Stimulated activated CD4-positive, alpha-beta T cell treated with anti-CD3 and anti-CD28 coated beads, Interleukin-4, amount 100 ng/mL, for 1 hour (primary cell): ENCODE results near the gene ADSL.

Source experiments
- DNase-seq: peaks from one replicate; pipeline ENCODE4 v3.0.0-alpha.2; 2020

Gene ADSL

GRCh38 chr22:40420341-40421081 is 74.2 kb downstream of the ADSL start:
- no peak for DNase-seq

GRCh38 chr22:40421082-40421350 is 74.7 kb downstream of the ADSL start:
- no peak for DNase-seq

DNA sequence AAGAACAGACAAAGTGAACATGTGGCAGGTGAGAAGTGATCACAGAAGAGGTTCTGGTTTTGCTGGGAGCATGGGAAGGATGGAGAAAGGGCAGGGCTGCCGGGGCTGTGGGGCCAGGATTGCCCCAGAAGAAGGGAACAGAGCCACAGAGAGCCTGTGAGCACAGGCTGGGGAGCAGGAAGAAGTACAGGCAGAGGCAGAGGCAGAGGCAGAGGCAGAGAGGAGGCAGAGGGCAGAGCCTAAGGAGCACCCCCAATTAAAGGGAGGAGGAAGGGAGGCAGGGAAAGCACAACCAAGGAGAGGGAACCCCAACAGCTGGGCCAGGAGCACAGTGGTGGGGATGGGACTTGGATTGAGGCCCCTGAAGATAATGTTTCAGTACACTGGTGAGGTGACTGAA is 75.6 kb downstream of the ADSL start:
- DNase-seq, result no peak

- no peak for DNase-seq
These were observed 76.4 kb downstream of the ADSL start for GRCh38 chr22:40422558-40423309.

DNA sequence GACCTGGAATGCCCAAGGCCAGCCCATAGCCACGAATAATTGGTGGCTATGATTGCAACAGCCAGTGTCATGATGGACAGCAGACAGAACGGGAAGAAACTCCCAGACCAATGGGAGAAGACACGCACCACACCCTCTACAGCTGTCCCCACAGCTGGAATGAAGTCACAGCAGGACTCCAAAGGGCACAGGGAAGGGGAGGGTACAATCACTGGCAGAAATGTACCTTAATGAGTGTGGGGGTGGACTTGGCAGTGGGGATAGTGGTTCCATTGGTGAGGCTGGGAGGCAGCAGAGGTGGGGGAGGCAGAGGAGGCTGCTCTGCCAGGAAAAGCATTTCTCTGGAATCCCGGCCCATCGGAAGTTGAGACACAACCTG is 77.0 kb downstream of the ADSL start:
- no peak for DNase-seq

- no peak for DNase-seq
These were observed 77.8 kb downstream of the ADSL start for GRCh38 chr22:40423882-40424640.

- DNase-seq, result no peak
These were observed 78.8 kb downstream of the ADSL start for GRCh38 chr22:40425082-40425481.

DNA sequence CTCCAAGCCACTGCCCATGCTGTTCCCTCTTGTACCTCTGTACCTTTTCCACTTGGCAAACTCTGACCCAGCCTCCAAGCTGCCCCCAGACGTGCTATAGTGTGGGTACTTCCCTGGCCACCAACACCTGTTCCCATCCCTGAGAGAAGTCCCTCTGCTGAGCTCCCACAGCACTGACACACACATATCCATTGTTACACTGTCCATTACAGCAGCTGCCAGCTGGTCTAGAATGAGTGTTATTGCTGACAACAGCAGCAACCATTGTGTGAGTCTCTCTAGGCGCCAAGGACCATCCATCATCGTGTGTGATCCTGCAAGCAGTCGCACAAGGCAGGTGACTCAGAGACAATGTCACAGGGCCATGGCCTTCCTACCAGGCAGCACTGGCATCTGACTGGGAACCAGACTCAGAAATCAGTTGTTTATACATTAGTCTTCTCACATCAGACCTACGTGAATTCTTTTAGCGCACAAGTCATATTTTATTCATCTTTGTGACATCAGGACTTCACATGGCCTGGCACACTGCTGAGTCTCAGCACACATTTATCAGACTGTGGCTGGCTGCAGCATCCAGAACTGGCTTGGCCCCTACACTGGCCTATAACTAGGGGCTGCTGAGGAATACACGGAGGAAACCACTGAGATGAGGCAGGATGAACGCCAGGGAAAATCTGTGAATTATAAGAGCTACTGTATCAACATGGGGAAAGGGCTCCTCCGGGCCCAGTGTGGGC is 80.5 kb downstream of the ADSL start:
- DNase-seq, result no peak

GRCh38 chr22:40428796-40429195 is 82.5 kb downstream of the ADSL start:
- DNase-seq, result no peak

DNA sequence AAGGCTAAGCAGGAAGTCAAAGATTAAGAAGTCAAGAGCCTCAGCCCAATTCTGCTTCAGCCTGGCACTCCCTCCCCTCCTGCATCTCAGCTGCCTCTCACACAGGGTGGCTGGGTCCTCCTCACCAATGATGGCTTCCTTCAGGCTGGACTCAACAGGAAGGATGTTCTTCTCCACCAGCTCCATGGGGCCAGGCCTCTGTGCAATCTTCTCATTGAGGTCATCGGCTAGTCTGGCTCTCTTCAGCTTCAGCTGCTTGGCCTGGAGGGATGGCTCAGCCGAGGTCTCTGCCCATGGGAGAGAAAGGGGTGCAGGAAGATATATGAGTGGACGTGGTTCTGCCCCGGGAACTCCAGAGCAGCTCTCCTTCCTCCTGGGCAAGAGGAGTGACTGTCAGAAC is 83.2 kb downstream of the ADSL start:
- no peak for DNase-seq

GRCh38 chr22:40430991-40431390 is 84.7 kb downstream of the ADSL start:
- no peak for DNase-seq

GRCh38 chr22:40432157-40432556 is 85.9 kb downstream of the ADSL start:
- DNase-seq, result no peak

GRCh38 chr22:40432625-40433024 is 86.3 kb downstream of the ADSL start:
- DNase-seq, result no peak

DNA sequence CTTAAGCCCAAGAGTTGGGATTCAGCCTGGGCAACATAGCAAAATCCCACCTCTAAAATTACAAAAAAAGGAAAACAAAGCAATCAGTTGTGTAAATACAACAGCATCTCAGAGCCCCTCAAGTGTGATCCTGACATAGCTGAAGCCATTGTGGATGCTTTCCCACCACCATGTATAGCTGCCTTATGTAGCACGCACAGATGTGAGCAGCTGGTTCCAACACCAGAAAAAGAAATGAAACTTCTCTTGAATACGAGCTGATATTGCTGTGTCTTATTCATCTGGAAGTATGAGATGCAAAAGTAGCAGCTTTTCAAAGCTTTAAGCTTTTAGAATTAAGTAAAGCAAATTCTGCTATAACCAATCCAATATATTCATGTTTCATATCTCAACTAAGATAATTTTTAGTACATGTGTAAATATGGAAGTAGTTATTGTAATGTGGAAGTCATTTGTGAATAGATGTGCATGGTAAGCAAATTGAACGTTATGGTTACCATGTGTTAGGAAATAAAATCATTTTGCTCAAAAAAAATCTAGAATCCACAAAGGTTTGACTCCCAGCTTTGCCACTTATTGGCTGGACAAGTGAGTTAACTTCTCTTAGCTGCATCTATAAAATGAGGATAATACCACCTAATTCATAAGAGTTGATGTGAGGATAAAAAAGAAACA is 87.3 kb downstream of the ADSL start:
- DNase-seq, result no peak

DNA sequence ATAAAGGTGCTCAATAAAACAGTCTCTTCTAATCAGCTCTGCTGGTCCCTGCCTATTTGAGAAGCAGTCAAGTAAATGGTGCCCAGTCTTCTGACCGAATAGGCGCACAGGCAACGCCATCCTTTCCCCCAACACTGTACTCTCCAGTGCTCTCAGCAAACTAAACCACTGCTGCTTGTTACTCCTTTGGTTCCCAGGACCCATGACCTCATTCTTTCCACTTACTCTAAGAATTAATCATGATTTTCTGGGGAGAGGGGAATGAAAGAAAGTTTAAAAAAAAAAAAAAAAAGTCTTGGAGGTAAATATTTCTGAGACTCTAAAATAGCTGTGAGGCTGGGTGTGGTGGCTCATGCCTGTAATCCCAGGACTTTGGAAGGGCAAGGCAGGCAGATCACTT is 87.8 kb downstream of the ADSL start:
- no peak for DNase-seq

GRCh38 chr22:40434745-40435144 is 88.4 kb downstream of the ADSL start:
- no peak for DNase-seq

DNA sequence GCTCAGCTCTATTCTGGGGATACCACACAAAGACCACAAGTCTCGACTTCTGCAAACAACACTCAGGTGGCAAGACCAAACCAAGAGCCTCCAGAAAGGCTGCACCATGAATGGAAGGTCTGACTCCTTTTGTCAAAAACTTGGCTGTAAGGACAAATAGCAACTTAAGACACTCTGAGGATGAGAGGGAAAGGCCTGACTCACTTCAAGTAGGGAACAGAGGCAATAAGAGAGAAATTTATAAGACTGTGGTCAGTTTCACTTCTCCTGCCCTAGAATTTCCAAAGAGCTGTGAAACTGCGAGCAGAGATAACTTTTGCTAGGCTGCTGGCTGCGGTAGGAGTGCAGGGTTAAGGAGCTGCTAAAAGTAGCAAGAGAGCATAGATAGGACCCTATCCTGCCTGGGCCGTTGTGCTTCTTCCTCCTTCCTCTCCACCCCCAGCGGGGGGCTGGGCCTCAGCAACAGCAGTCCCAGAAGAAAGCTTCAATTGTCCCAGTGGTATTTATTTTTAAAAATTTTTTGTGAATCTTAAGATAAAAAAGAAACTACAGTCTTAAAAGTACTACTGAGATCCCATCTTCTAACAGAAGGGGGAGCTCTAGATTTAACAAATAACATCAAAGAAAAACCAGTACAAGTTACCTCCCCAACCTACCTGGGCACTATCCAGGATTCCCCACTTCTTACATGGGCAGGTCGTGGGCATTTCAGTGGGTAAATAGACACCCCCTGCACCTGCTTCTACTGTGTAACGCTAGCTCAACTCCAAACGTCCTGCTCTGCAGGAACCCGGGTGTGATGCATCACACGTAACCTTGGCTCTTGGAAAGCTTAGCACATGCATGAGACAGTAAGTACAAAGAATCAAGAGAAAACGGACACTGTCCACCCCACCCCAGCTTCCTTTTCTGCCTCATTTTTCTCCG is 90.5 kb downstream of the ADSL start:
- DNase-seq, result no peak
